SK-N-SH (cell line): Measurements from ENCODE around the gene FAM135A.
"Not testable (repeated sequence)": the region's sequence is repeated elsewhere in the genome, so short reads cannot be mapped to it uniquely, and the experiment has no call there.

Experiments used
- EP300 ChIP-seq, 2 experiments: IDR thresholded peaks; 2 replicates each; pipeline versions ENCODE4 v1.4.0 to v1.6.1; 2012; ENCODE audit warnings: borderline replicate concordance in 1 of 2, low read depth in 1 of 2, low read length in 1 of 2
- FOSL2 ChIP-seq: IDR thresholded peaks from 2 replicates; pipeline ENCODE4 v1.4.0; 2012; ENCODE audit warnings: low read depth, mild to moderate bottlenecking, moderate library complexity, borderline replicate concordance
- FOXJ3 ChIP-seq: sonication (generic); formaldehyde crosslinking; IDR thresholded peaks from 2 replicates; pipeline ENCODE4 v1.5.1; 2020; ENCODE audit warnings: mild to moderate bottlenecking, missing genetic modification reagents
- GATA2 ChIP-seq: sonication (generic); formaldehyde crosslinking; IDR thresholded peaks from 2 replicates; pipeline ENCODE4 v1.5.0; 2020; ENCODE audit warnings: mild to moderate bottlenecking, missing genetic modification reagents
- JUND ChIP-seq: IDR thresholded peaks from 2 replicates; pipeline ENCODE4 v1.4.0; 2012
- NFIC ChIP-seq: IDR thresholded peaks from 2 replicates; pipeline ENCODE4 v1.4.0; 2012; ENCODE audit warnings: borderline replicate concordance
- POLR2AphosphoS5 ChIP-seq: IDR thresholded peaks from 2 replicates; pipeline ENCODE4 v1.6.1; 2012; ENCODE audit warnings: low read depth, low read length
- RAD21 ChIP-seq: IDR thresholded peaks from 2 replicates; pipeline ENCODE4 v1.6.1; 2012; ENCODE audit warnings: mild to moderate bottlenecking, low read length
- SIN3A ChIP-seq: IDR thresholded peaks from 2 replicates; pipeline ENCODE4 v1.6.1; 2012; ENCODE audit warnings: low read depth, mild to moderate bottlenecking, low read length, moderate library complexity, borderline replicate concordance
- SMC3 ChIP-seq: IDR thresholded peaks from 2 replicates; pipeline ENCODE4 v1.6.1; 2012; ENCODE audit warnings: low read depth, low read length, improper control_type of control experiment
- USF1 ChIP-seq: IDR thresholded peaks from 2 replicates; pipeline ENCODE4 v1.4.0; 2012; ENCODE audit warnings: low read depth, borderline replicate concordance
- YY1 ChIP-seq: IDR thresholded peaks from 2 replicates; pipeline ENCODE4 v1.4.0; 2012; ENCODE audit warnings: low read depth, mild to moderate bottlenecking
- TF ChIP-seq, protein P1 (sequence below): fragments of 200-600 bp; sonication (generic); IDR thresholded peaks from 2 replicates; pipeline ENCODE4 v1.6.1; 2017; ENCODE audit warnings: antibody characterized with exemption, mild to moderate bottlenecking, moderate library complexity
- TF ChIP-seq, protein P2 (sequence below): IDR thresholded peaks from 2 replicates; pipeline ENCODE4 v1.4.0; 2012; ENCODE audit warnings: low read depth

- TF ChIP-seq, protein P1, sequence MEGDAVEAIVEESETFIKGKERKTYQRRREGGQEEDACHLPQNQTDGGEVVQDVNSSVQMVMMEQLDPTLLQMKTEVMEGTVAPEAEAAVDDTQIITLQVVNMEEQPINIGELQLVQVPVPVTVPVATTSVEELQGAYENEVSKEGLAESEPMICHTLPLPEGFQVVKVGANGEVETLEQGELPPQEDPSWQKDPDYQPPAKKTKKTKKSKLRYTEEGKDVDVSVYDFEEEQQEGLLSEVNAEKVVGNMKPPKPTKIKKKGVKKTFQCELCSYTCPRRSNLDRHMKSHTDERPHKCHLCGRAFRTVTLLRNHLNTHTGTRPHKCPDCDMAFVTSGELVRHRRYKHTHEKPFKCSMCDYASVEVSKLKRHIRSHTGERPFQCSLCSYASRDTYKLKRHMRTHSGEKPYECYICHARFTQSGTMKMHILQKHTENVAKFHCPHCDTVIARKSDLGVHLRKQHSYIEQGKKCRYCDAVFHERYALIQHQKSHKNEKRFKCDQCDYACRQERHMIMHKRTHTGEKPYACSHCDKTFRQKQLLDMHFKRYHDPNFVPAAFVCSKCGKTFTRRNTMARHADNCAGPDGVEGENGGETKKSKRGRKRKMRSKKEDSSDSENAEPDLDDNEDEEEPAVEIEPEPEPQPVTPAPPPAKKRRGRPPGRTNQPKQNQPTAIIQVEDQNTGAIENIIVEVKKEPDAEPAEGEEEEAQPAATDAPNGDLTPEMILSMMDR = not testable (repeated sequence)
- TF ChIP-seq, protein P2, sequence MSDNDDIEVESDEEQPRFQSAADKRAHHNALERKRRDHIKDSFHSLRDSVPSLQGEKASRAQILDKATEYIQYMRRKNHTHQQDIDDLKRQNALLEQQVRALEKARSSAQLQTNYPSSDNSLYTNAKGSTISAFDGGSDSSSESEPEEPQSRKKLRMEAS = not testable (repeated sequence)
- TF ChIP-seq YY1; JUND; EP300 (IDR thresholded peaks at IDR 0.05; ENCODE audit: borderline replicate concordance in 1 of 2, low read depth in 1 of 2, low read length in 1 of 2); SMC3; USF1; POLR2AphosphoS5; SIN3A; RAD21; NFIC; FOXJ3 (CRISPR knock-in tag); GATA2; FOSL2: not testable (repeated sequence)
Observed at GRCh38 chr6:70562401-70562800, 149.1 kb downstream of the FAM135A start.
